ENCODE data around the gene ERI3.

The ERI3 gene

GRCh38 chr1:44276901-44277300 lies 78.2 kb downstream of the ERI3 start:
- H2AFZ ChIP-seq (ENCODE audit: low read length), result no peak overlapping the region
- no peaks in the 10 kb centered on the region for H3F3A ChIP-seq (ENCODE audit: insufficient read depth, low read length)
- peaks cover 5% of the 10 kb centered on the region for H3K4me1 ChIP-seq (ENCODE audit: insufficient read depth, low read length, severe bottlenecking)
- no peak overlapping the region for H3K4me3 ChIP-seq (ENCODE audit: low read depth, low read length, poor library complexity, severe bottlenecking)
- no peak overlapping the region for H3K27ac ChIP-seq (ENCODE audit: low read depth, low read length, poor library complexity, severe bottlenecking)
- no peaks in the 10 kb centered on the region for H3K79me2 ChIP-seq (ENCODE audit: insufficient read depth, low read length)
- TF ChIP-seq EZH2 (IDR thresholded peaks at IDR 0.05; ENCODE audit: borderline replicate concordance, low read length) (no peak), CTCF (IDR thresholded peaks at IDR 0.05; ENCODE audit: low read length) (no peak)
- H3K27me3 ChIP-seq (ENCODE audit: insufficient read depth, low read length), result no peaks in the 10 kb centered on the region
- H3K9me3 ChIP-seq (ENCODE audit: low read length), result no peaks in the 10 kb centered on the region
- H3K9me2 ChIP-seq (ENCODE audit: low read depth, low read length), result no peaks in the 10 kb centered on the region
- no peak overlapping the region for H3K9ac ChIP-seq (ENCODE audit: low read length)
- H4K20me1 ChIP-seq (ENCODE audit: insufficient read depth, low read length), result no peaks in the 10 kb centered on the region
- no peak overlapping the region for H3K4me2 ChIP-seq (ENCODE audit: low read length)
- peaks cover under 1% of the 10 kb centered on the region; the same call in 1 of the 2 replicates for H3K36me3 ChIP-seq (ENCODE audit: insufficient read depth, low read length)

GRCh38 chr1:44275991-44276405 lies 79.1 kb downstream of the ERI3 start:
- Histone ChIP-seq H2AFZ (ENCODE audit: low read length) (no peak overlapping the region), H3F3A (ENCODE audit: insufficient read depth, low read length) (no peaks in the 10 kb centered on the region), H3K9me3 (ENCODE audit: low read length) (no peaks in the 10 kb centered on the region), H3K27me3 (ENCODE audit: insufficient read depth, low read length) (no peaks in the 10 kb centered on the region), H3K79me2 (ENCODE audit: insufficient read depth, low read length) (no peaks in the 10 kb centered on the region), H3K27ac (ENCODE audit: low read depth, low read length, poor library complexity, severe bottlenecking) (no peak overlapping the region), H3K36me3 (ENCODE audit: insufficient read depth, low read length) (no peaks in the 10 kb centered on the region; the same call in 1 of the 2 replicates), H3K4me2 (ENCODE audit: low read length) (no peak overlapping the region), H3K4me3 (ENCODE audit: low read depth, low read length, poor library complexity, severe bottlenecking) (no peak overlapping the region), H4K20me1 (ENCODE audit: insufficient read depth, low read length) (no peaks in the 10 kb centered on the region), H3K9me2 (ENCODE audit: low read depth, low read length) (no peaks in the 10 kb centered on the region), H3K9ac (ENCODE audit: low read length) (no peak overlapping the region), H3K4me1 (ENCODE audit: insufficient read depth, low read length, severe bottlenecking) (peaks cover 5% of the 10 kb centered on the region)
- no peak for TF ChIP-seq EZH2 (IDR thresholded peaks at IDR 0.05; ENCODE audit: borderline replicate concordance, low read length)
- TF ChIP-seq CTCF (IDR thresholded peaks at IDR 0.05; ENCODE audit: low read length), result no peak

GRCh38 chr1:44275296-44275962 lies 79.6 kb downstream of the ERI3 start:
- Histone ChIP-seq H3K4me2 (ENCODE audit: low read length) (no peak overlapping the region), H3K79me2 (ENCODE audit: insufficient read depth, low read length) (no peaks in the 10 kb centered on the region)
- TF ChIP-seq EZH2 (IDR thresholded peaks at IDR 0.05; ENCODE audit: borderline replicate concordance, low read length) (no peak), CTCF (IDR thresholded peaks at IDR 0.05; ENCODE audit: low read length) (no peak)

More at GRCh38 chr1:44275296-44275962, 79.6 kb downstream of the ERI3 start:
- Histone ChIP-seq H3K27ac (ENCODE audit: low read depth, low read length, poor library complexity, severe bottlenecking) (no peak overlapping the region), H3F3A (ENCODE audit: insufficient read depth, low read length) (no peaks in the 10 kb centered on the region), H3K4me3 (ENCODE audit: low read depth, low read length, poor library complexity, severe bottlenecking) (no peak overlapping the region), H3K9me2 (ENCODE audit: low read depth, low read length) (no peaks in the 10 kb centered on the region), H3K9ac (ENCODE audit: low read length) (no peak overlapping the region), H2AFZ (ENCODE audit: low read length) (no peak overlapping the region), H4K20me1 (ENCODE audit: insufficient read depth, low read length) (no peaks in the 10 kb centered on the region), H3K36me3 (ENCODE audit: insufficient read depth, low read length) (no peaks in the 10 kb centered on the region; the same call in 1 of the 2 replicates), H3K9me3 (ENCODE audit: low read length) (no peaks in the 10 kb centered on the region), H3K4me1 (ENCODE audit: insufficient read depth, low read length, severe bottlenecking) (peaks cover 5% of the 10 kb centered on the region), H3K27me3 (ENCODE audit: insufficient read depth, low read length) (no peaks in the 10 kb centered on the region)
